KOPT-K1 (cell line): ENCODE results near the gene KCNIP4.
"Not testable (repeated sequence)": the region's sequence is repeated elsewhere in the genome, so short reads cannot be mapped to it uniquely, and the experiment has no call there.

Experiments
- H3K27ac ChIP-seq: fragments of 200-600 bp; sonication (generic); 2 replicates; pipeline ENCODE4 v1.5.1; 2016; ENCODE audit warnings: antibody characterized with exemption, mild to moderate bottlenecking, low read depth, low read length; ENCODE audit not compliant: poor library complexity, severe bottlenecking
- H3K36me3 ChIP-seq: fragments of 200-600 bp; sonication (generic); 2 replicates; pipeline ENCODE4 v1.5.1; 2017; ENCODE audit warnings: antibody characterized with exemption, mild to moderate bottlenecking, low read length, moderate library complexity; ENCODE audit not compliant: insufficient read depth
- H3K9me3 ChIP-seq: fragments of 200-600 bp; sonication (generic); 2 replicates; pipeline ENCODE4 v1.5.1; 2017; ENCODE audit warnings: antibody characterized with exemption, low read length, mild to moderate bottlenecking; ENCODE audit not compliant: insufficient read depth, poor library complexity, severe bottlenecking

The KCNIP4 gene

DNA sequence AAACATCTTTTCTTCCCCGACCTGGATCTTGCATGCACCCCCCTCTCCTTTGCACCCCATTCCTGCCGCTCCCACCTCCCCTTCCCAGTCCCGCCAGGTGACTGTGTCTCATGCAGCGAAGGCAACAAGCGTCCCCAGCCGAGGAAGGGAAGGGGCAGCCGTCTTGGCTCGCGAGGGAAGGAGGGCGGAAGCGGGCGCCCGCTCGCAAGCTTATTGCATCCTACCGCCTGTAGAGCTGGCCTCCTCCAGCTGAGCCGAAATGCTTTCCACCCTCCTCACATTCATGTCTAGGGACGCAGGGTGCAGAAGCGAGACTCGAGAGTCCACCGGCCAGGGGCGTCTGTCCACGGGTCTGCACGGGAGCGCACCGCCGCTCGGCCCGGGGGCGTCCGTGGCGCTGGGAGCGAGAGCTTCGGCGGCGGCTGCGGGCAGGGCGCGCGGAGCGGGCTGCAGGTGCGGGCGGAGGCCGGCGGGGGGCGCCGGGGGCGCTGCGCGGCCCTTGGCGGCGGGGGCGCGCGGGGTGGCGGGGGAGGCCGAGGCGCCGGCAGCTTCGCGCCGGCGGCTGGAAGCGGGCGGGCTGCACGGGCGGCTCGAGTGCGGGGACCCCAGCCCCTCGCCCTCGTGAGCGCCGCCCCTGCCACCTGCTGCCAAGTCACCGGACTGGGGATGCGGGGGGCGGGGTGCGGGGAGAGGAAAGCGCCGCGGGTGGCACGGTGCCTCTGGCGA is at the start of gene KCNIP4:
Gene KCNIP4, minus strand, starts transcription at position 426 of the 726 bp plus-strand sequence.
- Histone ChIP-seq H3K9me3 (no peaks in the 10 kb centered on the region), H3K27ac (no peak within 1 kb of the TSS), H3K36me3 (no peaks in the 10 kb centered on the region)

DNA sequence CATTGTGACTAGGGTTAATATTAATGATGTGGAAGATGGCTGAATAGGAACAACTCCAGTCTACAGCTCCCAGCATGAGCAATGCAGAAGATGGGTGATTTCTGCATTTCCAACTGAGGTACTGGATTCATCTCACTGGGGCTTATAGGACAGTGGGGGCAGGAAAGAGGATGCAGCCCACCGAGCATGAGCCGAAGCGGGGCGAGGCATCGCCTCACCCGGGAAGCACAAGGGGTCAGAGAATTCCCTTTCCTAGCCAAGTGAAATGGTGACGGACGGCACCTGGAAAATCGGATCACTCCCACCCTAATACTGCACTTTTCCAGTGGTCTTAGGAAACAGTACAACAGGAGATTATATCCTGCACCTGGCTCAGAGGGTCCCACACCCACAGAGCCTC is 48.0 kb upstream of the KCNIP4 start:
- not testable (repeated sequence) for H3K9me3 ChIP-seq, H3K27ac ChIP-seq, H3K36me3 ChIP-seq

DNA sequence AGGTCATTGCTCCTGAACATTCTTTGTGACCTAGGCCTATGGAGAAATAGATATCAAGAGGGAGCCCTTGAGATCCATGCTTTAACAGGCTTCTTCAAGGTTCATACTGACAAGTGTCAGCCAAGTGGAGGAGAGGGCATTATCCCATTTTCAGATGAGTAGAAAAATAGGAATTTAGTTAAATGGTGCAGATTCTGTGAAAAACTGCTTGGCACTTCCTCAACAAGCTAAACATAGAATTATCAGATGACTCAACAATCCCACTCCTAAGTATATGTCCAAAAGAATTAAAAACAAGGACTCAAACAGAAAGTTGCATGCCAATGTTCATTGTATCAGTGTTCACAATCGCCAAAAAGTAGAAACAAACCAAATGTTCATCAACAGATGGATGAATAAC is 43.8 kb upstream of the KCNIP4 start:
- H3K36me3 ChIP-seq: no peaks in the 10 kb centered on the region
- no peak overlapping the region for H3K27ac ChIP-seq
- H3K9me3 ChIP-seq: no peaks in the 10 kb centered on the region

DNA sequence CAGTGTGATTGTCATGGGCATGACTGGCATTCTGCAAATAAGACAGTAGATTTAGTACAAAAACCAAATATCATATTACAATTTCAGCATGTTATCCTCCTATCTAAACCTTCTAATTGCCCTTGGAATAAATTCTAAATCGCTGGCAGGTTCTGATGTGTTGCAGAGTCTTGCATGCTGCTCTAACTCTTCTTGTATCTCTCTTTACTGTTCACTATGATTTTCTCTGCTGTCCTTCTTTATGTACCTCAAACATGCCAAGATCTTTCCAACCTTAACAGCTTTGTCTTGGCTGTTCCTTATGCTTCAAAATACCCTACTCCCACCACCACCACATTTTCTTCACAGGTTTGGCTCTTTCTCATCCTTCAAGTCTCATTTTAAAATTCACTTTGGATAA is 43.0 kb upstream of the KCNIP4 start:
- no peak overlapping the region for H3K27ac ChIP-seq
- H3K36me3 ChIP-seq: no peaks in the 10 kb centered on the region
- H3K9me3 ChIP-seq: no peaks in the 10 kb centered on the region

DNA sequence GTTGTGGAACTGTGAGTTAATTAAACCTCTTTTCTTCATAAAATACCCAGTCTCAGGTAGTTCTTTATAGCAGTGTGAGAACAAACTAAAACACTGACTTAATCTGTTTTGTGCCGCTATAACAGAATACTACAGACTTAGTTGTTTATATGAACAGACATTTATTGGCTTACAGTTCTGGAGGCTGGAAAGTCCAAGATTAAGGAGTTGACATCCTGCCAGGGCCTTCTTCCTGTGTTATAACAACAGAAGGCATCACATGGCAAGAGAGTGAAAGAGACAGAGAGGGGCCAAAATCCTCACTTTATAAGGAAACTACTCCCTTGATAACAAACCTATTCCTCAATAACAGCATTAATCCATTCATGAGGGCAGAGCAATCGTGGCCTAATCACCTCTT is 42.5 kb upstream of the KCNIP4 start:
- Histone ChIP-seq H3K9me3 (no peaks in the 10 kb centered on the region), H3K27ac (no peak overlapping the region), H3K36me3 (no peaks in the 10 kb centered on the region)

DNA sequence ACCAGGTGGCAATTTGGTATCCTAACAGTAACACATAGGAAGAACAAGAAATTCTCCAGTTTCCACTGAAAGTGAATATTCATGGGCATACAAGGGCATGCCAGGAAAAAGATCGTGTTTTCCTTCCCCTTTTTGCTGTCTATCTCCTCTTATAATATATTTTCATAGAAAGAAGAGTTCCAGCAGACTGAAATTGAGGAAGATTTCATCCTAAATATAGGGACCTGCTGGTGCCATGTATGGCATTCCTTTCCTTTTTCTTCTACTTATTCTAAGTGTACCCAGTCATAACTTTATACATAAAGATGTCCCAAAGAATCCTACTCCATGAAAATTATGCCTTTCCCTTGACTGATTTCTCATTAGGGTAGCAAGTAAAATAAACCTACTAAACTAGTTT is 40.8 kb upstream of the KCNIP4 start:
- H3K36me3 ChIP-seq: no peaks in the 10 kb centered on the region
- no peaks in the 10 kb centered on the region for H3K9me3 ChIP-seq
- H3K27ac ChIP-seq: no peak overlapping the region

DNA sequence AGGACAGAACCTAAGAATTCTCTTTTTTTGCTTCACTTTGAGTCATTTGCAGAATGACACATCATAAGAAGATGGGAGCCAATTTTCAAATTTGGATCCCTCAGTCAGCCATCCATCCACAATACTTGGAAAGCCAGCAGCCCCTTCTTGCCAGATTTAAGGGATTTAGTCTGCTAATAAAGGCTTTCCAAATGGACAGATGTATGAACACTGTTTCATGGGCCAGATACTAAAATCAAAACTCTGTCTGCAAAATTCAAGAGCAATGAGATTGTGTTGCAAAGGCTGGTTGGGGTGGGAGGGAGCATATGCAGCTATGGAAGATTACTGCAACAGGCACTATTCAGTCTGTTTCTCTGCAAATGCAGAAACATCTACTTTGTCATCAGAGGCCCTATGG is 37.7 kb upstream of the KCNIP4 start:
- no peaks in the 10 kb centered on the region for H3K36me3 ChIP-seq

DNA sequence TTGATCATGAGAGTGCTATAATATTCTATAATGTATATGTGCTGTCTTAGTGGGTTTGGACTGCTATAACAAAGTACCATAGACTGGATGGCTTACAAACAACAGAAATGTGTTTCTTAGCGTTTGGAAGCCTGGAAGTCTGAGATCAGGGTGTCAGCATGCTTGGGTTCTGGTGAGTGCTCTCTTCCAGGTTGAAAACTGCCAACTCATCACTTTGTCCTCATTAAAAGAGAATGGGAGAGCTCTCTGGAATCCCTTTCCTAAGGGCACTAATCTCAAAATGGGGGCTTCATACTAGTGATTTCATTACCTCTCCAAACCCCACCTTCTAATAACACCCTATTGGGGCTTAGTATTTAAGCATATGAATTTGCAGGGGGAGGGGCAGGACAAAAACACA is 33.5 kb upstream of the KCNIP4 start:
- no peaks in the 10 kb centered on the region for H3K9me3 ChIP-seq
- no peaks in the 10 kb centered on the region for H3K36me3 ChIP-seq
- H3K27ac ChIP-seq: no peak overlapping the region

More for the DNA sequence above, 37.7 kb upstream of the KCNIP4 start:
- Histone ChIP-seq H3K9me3 (no peaks in the 10 kb centered on the region), H3K27ac (no peak overlapping the region)

DNA sequence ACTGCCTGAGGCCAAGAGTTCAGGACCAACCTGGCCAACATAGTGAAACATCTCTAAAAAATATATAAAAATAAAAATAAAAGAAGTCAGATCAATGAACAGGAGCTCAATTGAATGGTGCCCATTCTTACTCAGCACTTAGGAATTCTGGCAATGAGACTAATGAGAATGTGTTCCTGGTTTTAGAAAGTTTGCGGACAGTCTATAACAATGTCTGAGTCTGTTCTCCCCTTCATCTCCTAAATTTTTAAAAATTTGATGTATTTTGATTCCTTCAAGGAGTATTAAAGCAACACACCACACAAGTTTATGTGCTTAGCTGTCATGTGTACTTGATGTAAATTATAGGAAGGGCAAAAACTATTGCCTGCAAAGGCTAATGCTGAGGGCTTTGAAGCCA is 30.6 kb upstream of the KCNIP4 start:
- no peak overlapping the region for H3K27ac ChIP-seq
- no peaks in the 10 kb centered on the region for H3K9me3 ChIP-seq
- H3K36me3 ChIP-seq: no peaks in the 10 kb centered on the region

DNA sequence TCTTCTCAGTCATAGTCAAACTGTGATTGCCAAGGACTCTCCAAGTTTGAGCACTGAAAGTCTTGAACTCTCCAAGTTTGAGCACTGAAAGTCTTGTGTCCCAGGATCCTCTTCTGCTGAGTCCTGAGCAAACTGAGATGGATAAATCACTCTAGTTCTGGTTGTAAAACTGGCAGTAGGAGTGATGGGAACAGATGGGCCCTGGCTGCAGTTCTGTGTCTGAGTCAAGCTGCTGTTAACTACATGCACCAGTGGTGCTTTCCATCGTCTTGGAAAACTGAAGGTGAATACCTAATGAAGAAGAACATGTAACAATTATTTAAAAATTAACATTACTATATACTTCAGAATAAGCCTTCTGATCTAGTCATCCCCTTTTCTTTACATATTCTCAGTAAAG is 27.6 kb upstream of the KCNIP4 start:
- Histone ChIP-seq H3K36me3 (no peaks in the 10 kb centered on the region), H3K27ac (no peak overlapping the region), H3K9me3 (no peaks in the 10 kb centered on the region)

DNA sequence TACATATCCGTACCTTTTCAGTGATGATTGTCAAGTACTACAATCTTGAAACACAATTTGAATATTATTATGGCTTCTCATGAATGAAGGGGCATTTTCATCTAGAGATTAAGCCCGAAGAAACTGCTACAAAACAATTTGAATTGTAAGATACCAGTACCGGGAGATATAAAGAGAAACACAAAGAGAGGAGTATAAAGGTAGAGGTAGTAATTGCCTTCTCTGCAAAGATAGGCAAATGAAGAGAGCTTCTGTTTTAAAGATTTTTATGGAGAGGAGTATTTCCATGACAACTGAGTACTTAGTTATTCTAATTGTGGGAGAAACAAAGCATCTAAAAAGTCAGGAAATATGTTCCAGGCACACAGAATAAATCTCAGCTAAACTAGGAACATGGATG is 25.3 kb upstream of the KCNIP4 start:
- no peak overlapping the region for H3K27ac ChIP-seq
- H3K9me3 ChIP-seq: no peaks in the 10 kb centered on the region
- H3K36me3 ChIP-seq: no peaks in the 10 kb centered on the region

DNA sequence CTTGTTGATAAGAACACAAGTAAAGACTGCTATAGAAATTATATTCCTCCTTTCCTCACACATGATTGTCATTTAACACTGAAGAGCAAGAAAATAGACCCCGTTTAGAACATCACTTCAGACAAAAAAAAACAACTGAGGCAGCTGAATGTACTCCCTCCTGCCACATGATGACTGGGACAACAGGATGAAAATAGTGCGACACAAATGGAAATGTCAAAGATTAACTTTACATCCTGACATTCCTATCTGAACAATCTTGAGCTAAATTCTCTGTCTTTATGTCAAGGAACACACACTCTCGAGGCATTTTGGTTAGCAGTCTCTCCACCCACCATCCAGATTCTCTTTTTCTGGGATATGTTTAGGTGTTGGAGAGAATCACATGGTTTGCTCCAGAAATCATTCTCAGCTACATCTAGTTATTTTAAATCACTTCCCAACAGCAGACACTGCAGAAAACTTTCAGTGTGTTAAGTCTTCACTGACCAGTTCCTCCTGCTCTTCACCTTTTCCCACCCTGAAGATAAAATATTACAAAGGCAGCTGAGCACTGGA is 16.3 kb upstream of the KCNIP4 start:
- Histone ChIP-seq H3K27ac (no peak overlapping the region), H3K9me3 (no peaks in the 10 kb centered on the region), H3K36me3 (no peaks in the 10 kb centered on the region)

DNA sequence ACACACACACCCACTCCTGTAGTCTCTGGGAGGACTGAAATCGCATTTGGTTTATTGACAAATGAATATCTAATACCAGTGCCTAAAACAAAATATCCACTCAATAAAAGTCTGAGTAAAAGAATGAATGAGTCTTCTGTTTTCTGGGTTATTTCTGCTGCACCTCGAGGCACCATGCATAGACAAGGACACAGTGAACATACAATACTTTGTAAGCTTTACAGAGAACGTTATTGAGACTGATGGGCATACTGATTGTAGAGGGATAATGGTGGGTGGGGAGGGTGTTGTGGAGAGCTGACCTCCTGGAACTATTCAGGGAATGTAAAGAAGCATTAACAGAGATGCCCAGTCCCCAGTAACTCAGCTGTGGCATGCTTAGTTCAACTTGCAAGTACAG is 14.1 kb upstream of the KCNIP4 start:
- no peaks in the 10 kb centered on the region for H3K36me3 ChIP-seq
- H3K27ac ChIP-seq: no peak overlapping the region
- H3K9me3 ChIP-seq: no peaks in the 10 kb centered on the region

DNA sequence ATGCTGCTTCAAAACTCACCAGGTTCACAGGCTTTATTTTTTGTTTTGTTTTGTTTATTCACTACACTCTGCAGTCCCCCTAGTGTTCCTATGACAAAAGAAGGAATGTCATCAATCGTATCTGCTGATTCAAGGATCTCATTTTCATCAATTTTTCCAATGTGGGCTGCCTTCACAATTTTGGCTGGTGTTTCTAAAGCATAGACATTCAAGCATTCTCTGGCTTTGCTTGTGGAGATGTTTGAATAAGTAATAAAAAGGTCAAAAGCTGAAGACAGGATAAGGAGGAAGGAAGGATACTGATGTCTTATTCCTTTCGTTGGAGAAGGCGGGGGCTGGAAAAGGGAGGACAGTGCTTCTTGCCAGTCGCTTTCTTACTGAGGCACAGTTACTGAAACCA is 12.2 kb upstream of the KCNIP4 start:
- Histone ChIP-seq H3K36me3 (no peaks in the 10 kb centered on the region), H3K27ac (no peak overlapping the region), H3K9me3 (no peaks in the 10 kb centered on the region)

DNA sequence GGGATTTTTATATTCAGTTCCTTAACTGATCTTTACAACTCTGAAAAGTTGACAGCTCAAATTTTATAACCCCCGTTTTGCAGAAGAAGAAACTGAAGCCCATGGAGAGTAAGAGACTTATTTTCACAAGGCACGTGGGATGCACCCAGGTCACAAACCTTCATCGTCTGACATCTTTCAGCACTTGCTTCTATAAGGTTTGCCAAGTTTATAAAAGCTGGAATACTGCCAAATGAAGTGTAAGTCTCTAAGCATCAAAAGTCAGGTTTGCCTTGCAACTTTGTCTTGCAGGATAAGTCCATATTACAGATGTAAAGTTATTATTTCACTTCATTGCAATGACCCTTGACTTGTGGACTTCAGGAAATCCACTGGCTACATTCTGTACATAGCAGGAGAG is 6.3 kb upstream of the KCNIP4 start:
- H3K36me3 ChIP-seq: no peaks in the 10 kb centered on the region
- no peak overlapping the region for H3K27ac ChIP-seq
- no peaks in the 10 kb centered on the region for H3K9me3 ChIP-seq

DNA sequence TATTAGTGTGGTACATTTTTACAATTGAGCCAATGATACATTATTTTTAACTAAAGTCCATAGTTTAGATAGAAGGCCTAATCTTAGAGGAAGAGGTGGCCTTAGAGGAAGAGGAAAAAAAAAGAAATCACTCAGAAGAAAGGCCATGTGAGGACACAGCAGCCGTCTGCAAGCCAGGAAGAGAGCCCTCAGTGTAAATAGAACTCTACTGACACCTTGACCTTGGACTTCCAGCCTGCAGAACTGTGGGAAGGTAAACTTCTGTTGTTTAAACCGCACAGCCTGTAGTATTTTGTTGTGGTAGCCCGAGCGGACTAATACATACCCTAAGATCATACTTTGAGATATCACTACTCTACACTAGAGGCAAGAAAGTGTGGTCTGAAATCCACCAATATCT is 5.1 kb upstream of the KCNIP4 start:
- Histone ChIP-seq H3K27ac (no peak overlapping the region), H3K36me3 (no peaks in the 10 kb centered on the region), H3K9me3 (no peaks in the 10 kb centered on the region)
